Kidney (tissue), 14 donors: ENCODE results near the gene ADIPOR2. TPM values are rescaled to one million over a fixed set of nuclear protein-coding genes. Genes with fewer than 3 reads are reported as not detected.

Experiments used
- DNase-seq, 5 donors: peaks; one replicate each; pipeline ENCODE4 v3.0.0-alpha.2; 2013 to 2020
- FAIRE-seq: peaks from 2 replicates; lab custom pipeline; 2012; peaks lifted over from hg19 to GRCh38; lab: Jason Lieb, UNC
- H3K27ac ChIP-seq, 2 donors: one replicate each; pipeline ENCODE4 v1.7.0; 2013; ENCODE audit warnings: low read depth in 2 of 2, low read length in 2 of 2, inconsistent platforms in 1 of 2
- H3K27me3 ChIP-seq: one replicate; pipeline ENCODE4 v1.7.1; 2013; ENCODE audit warnings: low read length, inconsistent platforms; ENCODE audit not compliant: control insufficient read depth, insufficient read depth
- H3K36me3 ChIP-seq, 3 donors: one replicate each; pipeline versions ENCODE4 v1.7.0 to v1.7.1; 2013; ENCODE audit warnings: low read length in 3 of 3, control low read depth in 1 of 3, inconsistent platforms in 1 of 3; ENCODE audit not compliant: insufficient read depth in 3 of 3, control insufficient read depth in 2 of 3
- H3K4me1 ChIP-seq, 3 donors: one replicate each; pipeline versions ENCODE4 v1.7.0 to v1.7.1; 2013; ENCODE audit warnings: low read length in 3 of 3, inconsistent platforms in 1 of 3, low read depth in 1 of 3; ENCODE audit not compliant: control insufficient read depth in 2 of 3, insufficient read depth in 2 of 3
- H3K4me3 ChIP-seq, 3 donors: one replicate each; pipeline versions ENCODE4 v1.7.0 to v1.8.1; 2013; ENCODE audit warnings: low read length in 3 of 3, control low read depth in 1 of 3, inconsistent platforms in 1 of 3
- H3K9ac ChIP-seq, 3 donors: one replicate each; pipeline versions ENCODE4 v1.7.0 to v1.7.1; 2013; ENCODE audit warnings: low read length in 3 of 3, control low read depth in 1 of 3, inconsistent platforms in 1 of 3
- H3K9me3 ChIP-seq, 3 donors: one replicate each; pipeline versions ENCODE4 v1.7.0 to v1.7.1; 2013; ENCODE audit warnings: low read length in 3 of 3, control low read depth in 1 of 3, inconsistent platforms in 1 of 3; ENCODE audit not compliant: control insufficient read depth in 2 of 3, insufficient read depth in 1 of 3
- CTCF ChIP-seq: IDR thresholded peaks from 3 replicates; pipeline ENCODE4 v1.5.1; 2012; ENCODE audit warnings: mild to moderate bottlenecking, moderate library complexity, borderline replicate concordance; ENCODE audit not compliant: insufficient read depth; ENCODE audit errors: extremely low read depth
- intact Hi-C: fragments of 100-400 bp; cut with DNase I; formaldehyde crosslinking; loops from one replicate; pipeline ENCODE4 v1.11.1; 2022
- polyA plus RNA-seq: library from polyadenylated mRNA; stranded (reverse); fragments of 350-450 nt; fragmentation: Illumina TruSeq; extraction: RNeasy Lipid Tissue Mini Kit (QIAGEN cat#74804); gene quantifications from one replicate; pipeline ENCODE4 v1.2.3, GENCODE V29; 2014; ENCODE audit warnings: low read depth, low replicate concordance; ENCODE audit not compliant: insufficient read depth
- total RNA-seq: library from RNA; stranded (reverse); fragmentation: NEBNext Ultra II Directional; extraction: Animal tissue kit (Norgen Biotek cat#: 25700); gene quantifications from one replicate; pipeline ENCODE4 v1.2.1, GENCODE V29; 2021
- donor health status: control.
- donor health status: control.
- donor health status: control.
- donor health status: control.
- donor health status: control.
- donor health status: DM: yes; HTN: yes; CAD: no.
- donor health status: Normal renal cell carcinoma (clear cell type).

Gene ADIPOR2
- total and polyA plus RNA-seq, 2 donors from 2014 or later = 26.7 to 50.0 TPM

DNA sequence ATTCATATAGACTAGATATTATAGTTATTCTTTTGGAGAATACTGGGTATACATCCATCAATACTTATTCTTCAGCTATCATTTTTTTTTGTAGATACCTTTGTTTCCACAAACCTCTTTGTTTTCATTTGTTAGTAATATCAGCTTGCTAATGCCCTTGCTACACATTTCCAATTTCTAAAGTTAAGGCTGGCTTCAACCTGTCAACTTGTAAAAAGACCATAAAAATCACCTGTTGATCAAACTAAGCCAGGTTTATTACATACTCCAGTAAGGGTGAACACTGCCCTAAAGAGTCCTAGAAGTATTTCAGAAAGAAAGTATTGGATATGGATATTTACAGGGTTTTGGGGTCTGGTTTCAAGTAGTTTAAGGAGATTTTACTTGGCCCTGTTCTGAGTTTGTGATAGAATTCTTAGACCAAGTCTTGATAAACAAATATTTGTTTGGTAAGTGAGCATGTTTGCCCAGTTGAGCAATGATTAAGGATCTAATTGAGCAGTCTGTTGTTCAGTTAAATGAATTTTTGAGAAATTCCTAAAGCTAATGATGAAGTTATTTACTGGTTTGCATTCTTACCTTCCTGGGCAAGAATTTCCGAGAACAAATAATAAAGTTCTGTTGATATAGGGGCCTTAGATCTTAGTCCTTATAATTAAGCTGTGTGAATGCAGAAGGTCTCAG is 76.7 kb downstream of the ADIPOR2 start:
- intact Hi-C loops = no loop called here
- Histone ChIP-seq H3K27ac (no peak overlapping the region), H3K9ac (no peak overlapping the region), H3K27me3 (no peaks in the 10 kb centered on the region), H3K4me1 (no peaks in the 10 kb centered on the region), H3K36me3 (no peaks in the 10 kb centered on the region), H3K9me3 (no peaks in the 10 kb centered on the region), H3K4me3 (no peak overlapping the region)
- TF ChIP-seq CTCF = no peak
- DNase-seq = no peak
- no peak for FAIRE-seq

GRCh38 chr12:1768615-1769014 is 77.7 kb downstream of the ADIPOR2 start:
- Histone ChIP-seq H3K36me3 (peaks cover 0 to 1% (median 0%) of the 10 kb centered on the region in 3 donors), H3K9me3 (no peaks in the 10 kb centered on the region)
- intact Hi-C loops = no loop called here

DNA sequence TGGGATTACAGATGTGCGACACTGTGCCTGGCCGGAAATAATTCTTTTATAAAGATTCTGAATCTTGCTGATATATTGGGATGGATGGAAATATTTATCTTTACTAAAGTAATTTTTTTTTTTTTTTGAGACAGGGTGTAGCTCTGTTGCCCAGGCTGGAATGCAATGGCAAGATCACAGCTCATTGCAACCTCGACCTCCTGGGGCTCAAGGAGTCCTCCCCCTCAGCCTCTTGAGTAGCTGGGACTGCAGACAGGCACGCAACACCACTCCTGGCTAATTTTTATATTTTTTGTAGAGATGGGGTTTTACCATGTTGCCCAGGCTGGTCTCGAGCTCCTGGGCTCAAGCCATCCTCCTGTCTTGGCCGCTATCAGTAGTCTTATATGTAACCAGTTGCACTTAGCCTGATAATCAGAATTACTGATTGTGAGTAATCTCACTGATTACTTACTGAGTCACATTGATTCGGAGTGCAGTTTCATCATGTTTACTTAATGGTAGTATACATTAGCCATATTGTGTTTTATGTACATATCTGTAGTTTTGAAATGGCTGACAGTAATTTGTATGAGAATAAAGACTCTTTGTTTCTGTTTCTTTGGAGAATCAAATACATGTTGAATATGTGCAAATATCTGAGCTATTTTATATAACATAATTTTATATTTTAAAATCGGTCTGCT is 79.1 kb downstream of the ADIPOR2 start:
- no peak overlapping the region for H3K27ac ChIP-seq
- no peaks in the 10 kb centered on the region for H3K9me3 ChIP-seq
- H3K36me3 ChIP-seq = peaks cover 0 to 3% (median 0%) of the 10 kb centered on the region in 3 donors
- intact Hi-C loops = no loop called here
- no peaks in the 10 kb centered on the region for H3K4me1 ChIP-seq
- TF ChIP-seq CTCF = no peak
- H3K27me3 ChIP-seq = no peaks in the 10 kb centered on the region
- H3K4me3 ChIP-seq = no peak overlapping the region
- no peak for DNase-seq
- FAIRE-seq = no peak
- H3K9ac ChIP-seq = no peak overlapping the region

More at GRCh38 chr12:1768615-1769014, 77.7 kb downstream of the ADIPOR2 start:
- Histone ChIP-seq H3K27me3 (no peaks in the 10 kb centered on the region), H3K9ac (no peak overlapping the region), H3K4me3 (no peak overlapping the region), H3K4me1 (no peaks in the 10 kb centered on the region), H3K27ac (no peak overlapping the region)
- DNase-seq = no peak
- TF ChIP-seq CTCF = no peak
- no peak for FAIRE-seq
